ENCODE results near the gene PDLIM7.

The PDLIM7 gene

GRCh38 chr5:177440990-177441780 is 56.2 kb downstream of the PDLIM7 start:
- DNase-seq, result no peak

DNA sequence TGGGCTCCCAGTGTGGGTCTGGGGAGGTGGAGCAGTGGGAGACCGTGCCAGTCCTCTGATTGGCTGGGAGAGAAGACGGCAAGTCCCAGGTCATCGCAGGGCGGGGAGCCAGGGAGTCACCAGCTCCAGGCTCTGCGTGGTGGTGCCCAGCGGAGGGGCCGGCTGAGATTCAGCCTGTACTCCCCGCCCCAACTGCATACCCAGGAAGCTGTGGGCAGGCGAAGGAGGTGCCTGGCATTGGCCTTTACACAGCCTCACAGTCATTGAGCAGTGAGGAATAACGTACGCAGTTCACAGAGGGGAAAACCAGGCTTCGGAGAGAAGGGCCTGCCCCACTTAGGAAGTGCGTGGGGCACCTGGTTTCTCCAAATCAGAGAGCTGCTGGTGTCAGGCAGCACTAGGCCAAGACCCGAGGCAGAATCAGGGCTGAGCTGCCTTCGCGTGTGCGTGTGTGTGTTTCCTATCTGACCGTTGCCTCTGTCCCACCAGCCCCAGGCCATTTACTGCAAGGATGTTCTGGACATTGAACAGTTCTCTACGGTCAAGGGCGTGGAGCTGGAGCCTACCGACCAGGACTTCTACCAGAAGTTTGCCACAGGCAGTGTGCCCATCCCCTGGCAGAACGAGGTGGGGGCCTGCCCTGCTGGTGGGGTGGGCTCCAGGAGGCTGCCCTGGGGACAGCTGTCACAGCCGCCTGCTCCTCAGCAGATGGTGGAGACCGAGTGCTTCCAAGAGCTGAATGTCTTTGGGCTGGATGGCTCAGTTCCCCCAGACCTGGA is 57.0 kb downstream of the PDLIM7 start:
- DNase-seq, result no peak

DNA sequence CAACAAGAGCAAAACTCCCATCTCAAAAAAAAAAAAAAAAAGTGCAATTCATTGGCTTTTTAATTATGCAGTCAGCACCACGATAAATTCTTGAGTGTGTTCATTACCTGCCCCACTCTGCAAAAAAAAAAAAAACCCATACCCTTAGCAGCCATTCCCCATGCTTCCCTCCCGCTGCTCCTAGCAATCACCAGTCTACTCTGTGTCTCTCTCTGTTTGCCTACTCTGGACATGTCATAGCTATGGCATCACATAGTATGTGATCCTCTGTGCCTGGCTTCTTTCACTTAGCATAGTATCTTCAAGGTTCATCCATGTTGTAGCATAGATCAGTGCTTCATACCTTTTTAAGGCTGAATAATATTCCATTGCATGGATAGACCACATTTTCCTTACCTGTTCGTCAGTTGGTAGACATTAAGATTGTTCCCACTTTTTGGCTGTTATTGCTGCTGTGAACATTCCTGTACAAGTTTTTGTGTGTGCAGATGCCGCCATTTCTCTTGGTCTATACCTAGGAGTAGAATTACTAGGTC is 57.8 kb downstream of the PDLIM7 start:
- DNase-seq, result no peak

DNA sequence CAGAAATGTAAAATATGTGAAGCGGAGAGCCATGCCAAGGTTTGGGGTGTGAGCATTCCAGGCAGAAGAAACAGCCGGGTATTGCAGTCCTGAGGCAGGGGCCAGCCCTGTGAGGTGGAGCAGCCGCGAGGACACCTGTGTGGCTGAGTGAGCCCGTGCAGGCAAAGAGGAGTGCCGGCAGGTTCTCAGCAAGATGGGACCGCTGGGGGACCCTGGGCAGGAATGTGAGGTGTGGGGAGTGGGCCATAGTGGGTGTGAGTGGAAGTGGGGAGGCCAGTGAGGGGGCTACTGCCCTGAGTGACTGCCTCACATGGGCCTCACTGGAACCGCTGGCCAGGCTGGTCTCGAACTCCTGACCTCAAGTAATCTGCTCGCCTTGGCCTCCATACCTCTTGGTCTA is 58.9 kb downstream of the PDLIM7 start:
- no peak for DNase-seq

GRCh38 chr5:177437623-177438022 is 59.8 kb downstream of the PDLIM7 start:
- DNase-seq, result no peak

DNA sequence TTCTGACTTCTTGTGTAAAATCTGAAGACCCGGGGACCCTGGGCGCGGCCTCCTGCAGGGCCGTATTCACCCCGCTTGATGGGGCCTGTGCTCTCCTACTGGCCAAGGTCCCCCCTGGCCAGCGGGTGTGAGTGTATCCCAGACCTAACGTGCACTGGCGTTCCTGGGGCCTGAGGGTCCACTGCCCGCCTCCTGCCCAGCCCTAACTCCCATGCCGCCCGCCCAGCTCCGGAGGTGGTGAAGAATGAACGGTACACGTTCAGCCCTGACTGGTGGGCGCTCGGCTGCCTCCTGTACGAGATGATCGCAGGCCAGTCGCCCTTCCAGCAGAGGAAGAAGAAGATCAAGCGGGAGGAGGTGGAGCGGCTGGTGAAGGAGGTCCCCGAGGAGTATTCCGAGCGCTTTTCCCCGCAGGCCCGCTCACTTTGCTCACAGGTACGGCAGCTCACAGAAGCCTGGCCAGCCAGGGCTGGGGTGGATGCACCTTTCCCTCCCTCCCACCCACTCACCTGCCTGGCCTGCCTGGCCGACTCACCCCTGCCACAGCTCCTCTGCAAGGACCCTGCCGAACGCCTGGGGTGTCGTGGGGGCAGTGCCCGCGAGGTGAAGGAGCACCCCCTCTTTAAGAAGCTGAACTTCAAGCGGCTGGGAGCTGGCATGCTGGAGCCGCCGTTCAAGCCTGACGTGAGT is 61.4 kb downstream of the PDLIM7 start:
- no peak for DNase-seq

- no peak for DNase-seq
Measured at GRCh38 chr5:177434942-177435738, 62.3 kb downstream of the PDLIM7 start.

- no peak for DNase-seq
Measured at GRCh38 chr5:177434437-177434836, 63.0 kb downstream of the PDLIM7 start.

- DNase-seq, result no peak
Measured at GRCh38 chr5:177433658-177434217, 63.7 kb downstream of the PDLIM7 start.

All from RPMI8226 (cell line).